Parietal lobe (tissue), 2 donors: ENCODE data around the gene PDIA6. TPM values are rescaled to one million over a fixed set of nuclear protein-coding genes. Genes with fewer than 3 reads are reported as not detected.

Experiments
- small RNA-seq: library from RNA; depleted of rRNA; stranded (forward); fragments of <200 nt; gene quantifications from one replicate; pipeline ENCODE3, GENCODE V24; 2014; ENCODE audit warnings: low replicate concordance
- total RNA-seq: library from RNA; depleted of rRNA; stranded (reverse); fragments of >200 nt; gene quantifications from one replicate; pipeline ENCODE4 v1.2.3, GENCODE V29; 2014

Gene PDIA6
- 71.7 TPM for total RNA-seq

DNA sequence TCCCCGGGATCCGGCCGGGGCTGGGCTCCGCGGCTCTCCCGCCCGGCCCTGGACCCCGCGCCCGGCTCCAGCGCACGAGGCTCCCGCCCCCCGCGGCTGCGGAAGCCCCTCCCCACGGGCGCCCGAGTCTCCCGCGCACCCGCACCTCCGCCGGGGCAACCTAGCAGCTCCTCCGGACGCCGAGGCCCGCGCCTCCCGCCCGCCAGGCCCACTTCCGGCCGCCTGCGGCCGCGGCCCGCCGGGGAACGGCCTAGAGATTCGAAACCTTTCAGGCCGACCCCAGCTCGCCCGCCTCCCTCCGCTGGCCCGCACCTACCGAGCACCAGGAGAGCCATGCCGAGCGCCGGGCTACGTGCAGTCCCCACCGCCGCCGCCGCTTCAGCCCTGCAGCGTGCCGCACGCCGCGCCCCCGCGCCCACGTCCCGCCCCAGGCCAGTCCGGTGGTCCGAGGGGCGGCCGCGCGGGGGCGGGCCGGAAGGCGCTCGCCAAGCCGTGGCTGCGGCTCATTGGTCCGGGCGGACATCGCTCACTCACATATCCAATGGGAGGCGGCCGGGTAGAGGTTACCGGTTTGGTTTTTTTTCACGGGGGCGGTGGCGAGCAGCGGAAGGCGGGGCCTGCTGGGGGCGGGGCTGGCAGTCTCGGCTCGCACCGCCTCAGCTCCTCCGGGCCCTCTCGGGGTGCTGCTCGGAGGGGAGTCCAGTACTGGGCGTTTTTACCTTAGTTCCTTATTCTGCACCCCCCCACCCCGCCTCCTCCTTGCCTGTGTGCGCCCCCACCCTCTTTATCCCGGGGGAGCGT lies at the start of gene PDIA6:
PDIA6 (minus strand) TSS at position 424 of the 801 bp plus-strand sequence; CDS start at position 335, 89 bp downstream.

Small RNA genes within 50 kb of the gene (small RNA-seq; reads per million reads assigned to genes)
- gene RNU7-138P (not detected), gene RNU7-176P (not detected)

Other genes with a start within 250 kb of the PDIA6 start
- 49.8 TPM for gene NOL10, start 122.8 kb downstream of the PDIA6 start, total RNA-seq
- 2.8 TPM for gene ATP6V1C2, start 91.2 kb downstream of the PDIA6 start, total RNA-seq
- 21.6 TPM for gene KCNF1, start 99.1 kb upstream of the PDIA6 start, total RNA-seq